Activated CD8-positive, alpha-beta memory T cell treated with anti-CD3 and anti-CD28 coated beads for 1 hour (primary cell): Measurements from ENCODE around the gene TRIM31.
A peak's percentile ranks its signal among the peaks of the same experiment; 100 is the strongest.
"Not testable (repeated sequence)": the region's sequence is repeated elsewhere in the genome, so short reads cannot be mapped to it uniquely, and the experiment has no call there.

Experiments
- DNase-seq, 2 donors: peaks; one replicate each; pipeline ENCODE4 v3.0.0-alpha.2; 2020; ENCODE audit warnings: low read depth in 1 of 2; ENCODE audit errors: extremely low read depth in 1 of 2

TRIM31 gene

GRCh38 chr6:30149858-30150550, 37.1 kb upstream of the TRIM31 start:
- DNase-seq, result no peak

DNA sequence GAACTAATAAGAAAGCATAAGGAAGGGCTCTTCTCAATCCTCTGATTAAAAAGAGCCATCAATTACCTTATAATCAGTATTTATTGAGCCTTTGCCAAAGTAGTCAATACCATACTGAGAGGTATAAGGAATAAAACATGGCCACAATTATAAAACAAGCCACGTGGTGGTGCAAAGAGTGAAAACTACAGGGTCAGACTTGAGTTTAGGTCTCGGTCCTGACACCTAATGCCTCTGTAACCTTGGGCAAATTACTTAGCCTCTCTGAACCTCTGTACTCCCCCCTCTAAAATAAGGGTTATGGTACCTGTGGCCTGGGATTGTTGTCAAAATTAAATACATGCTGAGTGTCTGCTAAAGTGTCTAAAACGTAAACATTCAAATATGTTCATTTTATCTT, 36.3 kb upstream of the TRIM31 start:
- no peak for DNase-seq

DNA sequence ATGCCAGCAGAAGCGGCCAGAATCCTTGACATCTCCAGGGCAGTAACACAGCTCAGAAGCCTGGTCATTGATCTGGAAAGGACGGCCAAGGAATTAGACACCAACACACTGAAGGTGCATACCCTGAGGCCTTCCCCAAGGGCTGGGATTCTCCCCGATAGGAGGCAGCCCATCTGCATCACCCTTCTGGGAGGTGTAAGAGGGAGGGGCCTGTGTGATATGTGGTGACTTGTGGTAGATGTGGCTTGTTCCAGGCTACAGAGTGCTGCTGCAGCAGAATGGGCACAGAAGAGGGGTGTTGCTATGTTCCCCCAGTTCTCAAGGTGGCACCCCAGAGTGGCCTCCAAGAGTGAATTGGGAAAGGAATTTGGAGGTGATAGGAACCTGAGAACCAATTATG, 34.2 kb upstream of the TRIM31 start:
- DNase-seq, result no peak

DNA sequence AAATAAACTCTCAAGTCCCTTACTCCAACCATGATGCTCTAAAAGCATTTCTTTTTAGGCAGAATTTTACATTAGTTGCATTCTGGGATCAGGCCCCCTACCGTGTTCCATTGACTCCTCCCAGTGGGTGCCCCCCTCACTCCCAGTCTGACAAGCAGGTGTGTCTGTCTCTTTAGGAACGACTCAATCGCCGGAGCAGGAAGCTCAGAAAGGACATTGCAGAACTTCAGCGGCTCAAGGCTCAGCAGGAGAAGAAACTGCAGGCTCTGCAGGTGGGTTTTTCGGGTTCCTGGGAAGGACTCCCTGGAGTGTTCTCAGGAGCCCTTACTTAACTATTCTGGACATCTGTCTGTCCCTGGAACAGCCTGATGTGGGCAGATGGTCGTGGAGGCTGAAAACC, 32.9 kb upstream of the TRIM31 start:
- no peak for DNase-seq

DNA sequence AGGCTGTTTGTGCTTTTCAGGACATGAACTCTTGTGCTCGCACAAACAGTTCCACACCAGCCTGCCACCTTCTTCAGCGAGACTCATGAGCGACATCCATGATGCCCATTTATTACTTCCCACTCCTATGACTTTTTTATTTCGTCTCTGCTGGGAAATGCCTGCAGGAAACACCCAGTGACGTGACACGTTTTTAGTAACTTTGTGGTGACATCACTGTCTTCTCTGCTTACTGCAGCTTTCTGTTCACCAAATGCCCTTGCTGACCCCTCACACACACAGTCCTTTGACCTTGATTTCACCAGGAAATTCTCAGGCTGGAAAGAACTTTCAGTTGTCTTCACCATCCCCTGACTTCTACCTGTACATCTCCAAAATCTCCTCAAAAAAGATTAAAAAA, 31.9 kb upstream of the TRIM31 start:
- no peak for DNase-seq

DNA sequence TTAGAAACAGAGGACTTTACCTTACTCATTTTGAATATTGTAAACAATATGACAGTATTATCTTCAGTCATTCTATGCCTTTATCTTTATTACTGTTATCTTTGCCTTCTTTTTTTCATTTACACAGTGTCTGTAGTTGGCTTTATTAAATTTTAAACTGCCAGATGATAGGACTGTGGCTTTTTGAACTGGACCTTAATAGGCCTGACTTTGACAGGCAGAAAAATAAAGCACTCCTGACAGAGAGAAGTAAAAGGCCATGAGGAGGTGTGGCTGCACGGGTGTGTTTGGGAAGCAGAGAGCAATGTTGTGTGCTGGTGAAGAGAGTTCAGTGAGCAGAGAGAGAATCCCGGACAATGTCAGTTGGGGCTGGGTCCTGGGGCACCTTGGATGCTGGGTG, 30.9 kb upstream of the TRIM31 start:
- DNase-seq, result no peak

DNA sequence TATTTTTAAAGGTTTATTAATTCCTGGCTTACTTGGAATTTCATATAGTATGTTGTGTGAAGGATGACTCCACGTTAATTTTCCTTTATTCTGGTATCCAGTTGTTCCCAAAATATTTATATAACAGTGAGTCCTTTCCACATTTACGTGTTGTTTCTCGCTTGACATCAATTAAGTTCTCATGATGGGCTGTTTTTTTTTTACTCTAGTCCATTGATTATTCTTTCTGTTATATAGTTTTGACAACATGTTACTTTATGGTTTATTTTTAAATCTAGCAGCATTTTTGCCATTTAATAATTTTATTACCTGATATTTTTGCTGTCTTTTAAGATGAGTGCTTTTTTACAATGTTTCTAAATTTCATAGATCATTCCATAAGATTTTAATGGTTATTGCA, 29.8 kb upstream of the TRIM31 start:
- no peak for DNase-seq

GRCh38 chr6:30140240-30140639, 27.4 kb upstream of the TRIM31 start:
- DNase-seq, result not testable (repeated sequence)

- no peak for DNase-seq
These were observed 23.8 kb upstream of the TRIM31 start for GRCh38 chr6:30136570-30137286.

DNA sequence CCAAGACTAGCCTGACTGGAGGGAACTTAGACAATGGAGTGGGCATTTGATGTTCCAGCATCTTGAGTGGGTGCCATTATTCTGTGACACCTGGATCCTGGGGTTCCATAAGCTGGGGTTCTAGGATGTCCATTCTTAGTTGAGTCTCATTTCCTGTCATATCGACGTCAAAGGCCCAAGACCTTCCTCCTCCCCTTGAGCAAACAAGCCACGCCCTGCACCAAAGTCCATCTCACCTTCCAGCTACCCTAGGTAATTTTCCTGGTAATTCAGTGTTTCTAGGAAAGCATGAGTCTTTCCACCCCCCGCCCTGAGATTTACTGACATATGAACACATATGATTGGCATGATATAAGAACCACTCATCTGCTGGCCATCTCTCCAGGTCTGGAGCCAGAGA, 22.9 kb upstream of the TRIM31 start, which contains the start of gene TRIM40:
Gene TRIM40 (plus strand): TSS at position 384 of the 400 bp plus-strand sequence. CDS start 897 bp downstream, outside the sequence.
- DNase-seq, result no peak

- no peak for DNase-seq
These were observed 22.3 kb upstream of the TRIM31 start for GRCh38 chr6:30135147-30135546.

GRCh38 chr6:30131947-30132497, 19.1 kb upstream of the TRIM31 start:
- no peak for DNase-seq

DNA sequence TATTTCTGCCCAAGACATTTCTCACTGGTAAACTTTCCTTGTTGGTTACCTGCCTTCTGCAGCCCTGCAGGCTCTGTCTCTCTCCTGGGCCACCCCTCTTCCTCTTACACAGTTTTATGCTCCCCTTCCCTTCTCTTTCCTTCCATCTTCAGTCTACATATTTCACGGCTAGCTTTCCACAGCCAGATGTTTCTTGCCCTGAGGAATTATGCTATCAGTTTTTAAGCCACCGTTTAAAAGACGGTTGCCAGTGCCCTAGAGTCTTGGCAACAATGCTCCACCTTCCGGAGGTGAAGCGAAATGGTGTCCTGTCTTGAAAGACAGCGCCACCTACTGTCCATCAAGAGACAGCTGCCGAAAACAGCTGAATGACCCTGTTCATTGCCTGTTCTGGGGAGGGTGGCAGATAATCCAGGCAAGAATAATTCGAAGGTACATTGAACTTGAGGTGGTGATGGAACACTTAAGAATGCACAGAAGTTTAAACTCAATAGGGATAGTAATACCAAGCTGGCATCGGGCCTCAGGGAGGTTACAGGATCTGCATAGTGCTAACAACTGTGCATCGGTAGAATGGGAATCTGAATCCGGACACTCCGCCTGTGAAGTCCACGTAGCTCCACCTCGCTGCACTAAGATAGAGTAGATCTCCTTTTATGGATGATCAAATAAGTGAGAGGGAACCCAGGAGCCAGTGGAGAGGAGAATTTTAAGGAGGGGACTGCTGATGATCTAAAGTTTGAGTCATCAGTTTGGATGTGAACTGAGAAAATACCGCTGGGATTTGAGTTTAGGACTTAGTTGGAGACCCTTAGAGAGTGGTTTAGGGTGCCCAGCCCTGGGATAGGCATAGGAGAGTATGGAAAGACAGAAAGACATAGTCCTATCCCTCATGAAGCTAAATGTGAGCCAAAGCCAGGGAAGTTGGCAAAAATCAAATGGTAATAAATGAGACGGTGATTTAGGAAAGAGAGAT, 18.3 kb upstream of the TRIM31 start:
- DNase-seq, result peak; percentile 31 to 42

DNA sequence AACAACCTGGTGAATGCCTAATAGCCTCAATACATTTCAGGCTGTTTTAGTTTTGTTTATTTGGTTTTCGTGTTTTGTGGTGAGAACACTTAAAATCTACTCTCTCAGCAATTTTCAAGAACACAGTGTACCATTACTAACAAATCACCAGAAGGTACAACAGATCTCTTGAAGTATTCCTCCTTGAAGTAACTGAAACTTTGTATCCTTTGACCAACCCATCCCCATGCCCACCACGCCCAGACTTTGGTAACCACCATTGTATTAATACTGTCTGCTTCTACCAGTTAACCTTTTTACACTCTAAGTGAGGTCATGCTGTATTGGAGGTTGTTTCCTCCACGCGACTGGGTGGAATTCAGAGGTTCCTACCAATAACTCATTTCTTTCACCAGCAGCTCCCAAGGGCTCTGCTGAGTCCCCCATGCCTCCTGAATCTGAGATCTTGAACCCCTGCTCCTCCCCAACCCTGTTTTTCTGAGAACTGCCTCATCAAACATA, 17.3 kb upstream of the TRIM31 start:
- DNase-seq, result no peak

DNA sequence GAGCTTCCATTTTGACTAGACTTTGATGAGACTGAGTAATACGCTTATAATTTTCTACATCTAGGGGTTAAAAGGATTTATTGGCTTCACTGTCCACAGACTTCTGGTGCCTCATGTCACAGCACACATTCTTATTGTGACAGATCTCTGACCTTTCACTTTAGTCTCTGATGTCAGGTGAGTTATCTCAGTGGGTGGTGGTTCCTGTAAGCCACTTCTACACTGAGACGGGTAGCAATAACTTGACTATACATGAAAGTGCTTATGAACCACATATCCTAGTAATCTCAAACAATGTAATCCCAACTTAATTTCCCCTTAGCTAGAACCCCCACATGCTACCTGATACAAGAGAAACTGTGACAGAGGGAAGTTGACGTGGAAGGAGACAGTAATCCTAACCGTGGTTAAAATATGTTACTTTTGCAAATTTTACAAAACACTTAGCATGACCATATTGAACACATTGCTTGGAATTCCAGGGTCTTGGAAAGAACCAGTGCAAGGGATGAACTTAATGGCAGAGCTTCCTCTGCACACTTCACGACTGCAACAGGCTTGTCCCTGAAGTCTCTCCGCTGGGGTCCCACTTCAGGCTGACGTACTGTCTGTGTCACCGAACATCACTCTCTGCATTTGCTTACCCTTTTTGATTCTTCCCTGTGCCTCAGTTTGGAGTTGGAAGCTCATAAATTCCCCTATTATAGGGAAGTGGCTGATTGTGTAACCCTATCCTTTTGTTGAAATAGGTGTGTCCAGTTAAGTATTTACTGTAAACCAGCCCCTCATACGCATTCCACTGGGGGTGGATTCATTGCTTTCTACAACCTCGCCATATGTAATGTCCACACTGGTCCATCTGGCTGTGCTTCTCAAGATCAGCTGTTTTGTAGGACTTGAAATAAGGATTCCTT, 16.6 kb upstream of the TRIM31 start:
- no peak for DNase-seq

- no peak for DNase-seq
These were observed 14.6 kb upstream of the TRIM31 start for GRCh38 chr6:30127238-30128093.

DNA sequence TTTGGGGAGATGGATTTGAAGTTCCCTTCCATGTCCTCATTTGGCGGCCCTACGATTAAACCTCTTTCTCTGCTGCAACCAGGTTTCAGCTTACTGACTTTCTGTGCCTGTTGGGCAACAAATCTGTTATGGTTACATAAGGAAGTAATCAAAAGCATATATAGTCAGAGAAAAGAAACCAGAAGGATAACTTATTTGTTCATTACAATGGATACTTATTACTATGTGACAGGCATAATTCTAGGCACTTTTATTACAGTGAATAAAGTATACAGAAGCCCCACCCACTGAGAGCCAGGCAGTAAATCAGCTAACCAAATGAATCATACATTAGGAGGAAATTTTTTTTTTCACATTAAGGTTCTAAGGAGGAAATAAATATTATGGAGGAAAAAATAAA, 9.6 kb upstream of the TRIM31 start:
- DNase-seq, result no peak

GRCh38 chr6:30121446-30122366, 8.8 kb upstream of the TRIM31 start:
- DNase-seq, result no peak
